OCI-LY7 (cell line): Measurements from ENCODE around the gene GREB1.

ENCODE experiments used
- CTCF ChIP-seq: fragments of 200-600 bp; sonication (generic); conservative IDR thresholded peaks from 2 replicates; pipeline ENCODE4 v1.5.1; 2014; ENCODE audit warnings: mild to moderate bottlenecking, antibody characterized with exemption, low read length, moderate library complexity, mixed read lengths
- EZH2phosphoT487 ChIP-seq: fragments of 200-600 bp; sonication (generic); IDR thresholded peaks from 2 replicates; pipeline ENCODE4 v1.6.1; 2018; ENCODE audit warnings: low read depth, borderline replicate concordance, mild to moderate bottlenecking, mixed run types, antibody characterized with exemption, low read length, moderate library complexity, mixed read lengths

DNA sequence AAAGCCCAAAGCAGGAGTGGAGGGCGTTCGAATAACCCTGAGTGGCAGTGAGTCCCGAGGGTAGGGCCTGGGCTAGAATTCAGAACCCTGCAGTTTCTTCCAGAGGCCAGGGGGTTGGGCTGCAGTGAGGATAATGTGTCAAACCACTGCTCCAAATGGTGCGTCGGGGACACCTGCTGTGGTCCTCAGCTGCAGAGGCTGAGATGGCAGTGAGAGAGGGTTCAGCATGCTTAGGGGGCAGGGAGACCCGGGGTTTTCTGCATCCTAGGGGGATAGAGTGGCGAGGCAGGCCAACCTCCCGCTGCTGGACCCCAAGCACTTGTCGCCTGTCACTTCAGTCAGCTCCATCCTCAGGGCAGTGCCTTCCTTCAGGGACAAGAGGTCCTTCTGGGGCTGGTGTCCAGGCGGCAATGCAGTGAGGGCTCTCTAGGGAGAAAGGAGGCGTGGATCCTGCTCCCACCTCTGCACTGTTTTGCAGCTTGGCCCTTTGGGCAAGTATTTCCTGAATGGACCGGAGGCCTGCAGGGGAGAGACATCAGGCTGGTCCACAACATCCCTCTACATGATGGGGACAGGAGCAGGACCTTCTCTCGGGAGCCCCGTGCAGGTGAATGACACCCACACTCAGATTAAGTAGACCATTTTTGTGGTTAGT lies 144.6 kb downstream of the GREB1 start:
- TF ChIP-seq CTCF, result no peak
- TF ChIP-seq EZH2phosphoT487, result no peak
